ENCODE results near the gene MBD4. TPM values are rescaled to one million over a fixed set of nuclear protein-coding genes. Genes with fewer than 3 reads are reported as not detected.

Gene MBD4
- total RNA-seq, 4 donors from 2014 or later = 15.0 to 34.4 (median 30.4) TPM

- no peak for DNase-seq
- in situ Hi-C loops (cut with MboI; ENCODE audit: low pct_ligation_motif_present in 1 of 4, low pct_unique_long_range_greater_than_20kb in 1 of 4, low sequenced_read_pairs in 3 of 4) (no loop called here), intact Hi-C loops (cut with DNase I; ENCODE audit: low total_unique reads) (no loop called here)
- H3K27ac ChIP-seq = no peak overlapping the region
- no peaks in the 10 kb centered on the region for H3K9me3 ChIP-seq
- TF ChIP-seq POLR2A (IDR thresholded peaks at IDR 0.05) (no peak), POLR2AphosphoS5 (IDR thresholded peaks at IDR 0.05) (no peak), EP300 (IDR thresholded peaks at IDR 0.05; ENCODE audit: low read depth) (no peak), CTCF (IDR thresholded peaks at IDR 0.05) (no peak)
- WGBS, 2 donors (ENCODE audit: low coverage in 1 of 2) = 93% methylated on average over 1 of the region's 1 CpG; no CpG with 5 or more reads in 1 of the 2 donors
- no peaks in the 10 kb centered on the region for H3K36me3 ChIP-seq
- H3K4me1 ChIP-seq = peaks cover 1 to 11% (median 2%) of the 10 kb centered on the region in 4 donors
- no peaks in the 10 kb centered on the region for H3K27me3 ChIP-seq
- no peak overlapping the region for H3K4me3 ChIP-seq
These were observed 16.9 kb downstream of the MBD4 start for GRCh38 chr3:129422897-129423296.

GRCh38 chr3:129421988-129422745 lies 17.6 kb downstream of the MBD4 start:
- Histone ChIP-seq H3K9me3 (no peaks in the 10 kb centered on the region), H3K4me3 (no peak overlapping the region), H3K36me3 (no peaks in the 10 kb centered on the region), H3K27ac (no peak overlapping the region), H3K27me3 (no peaks in the 10 kb centered on the region), H3K4me1 (peaks cover 0 to 7% (median 0%) of the 10 kb centered on the region in 4 donors)
- intact Hi-C loops (cut with DNase I; ENCODE audit: low total_unique reads) = no loop called here
- in situ Hi-C loops (cut with MboI; ENCODE audit: low pct_ligation_motif_present in 1 of 4, low pct_unique_long_range_greater_than_20kb in 1 of 4, low sequenced_read_pairs in 3 of 4) = no loop called here
- DNase-seq = no peak
- 79 to 87% methylated on average over 5 to 6 of the region's 6 CpGs for WGBS, 2 donors (ENCODE audit: low coverage in 1 of 2)
- no peak for TF ChIP-seq POLR2A (IDR thresholded peaks at IDR 0.05)
- no peak for TF ChIP-seq POLR2AphosphoS5 (IDR thresholded peaks at IDR 0.05)
- no peak for TF ChIP-seq CTCF (IDR thresholded peaks at IDR 0.05)
- no peak for TF ChIP-seq EP300 (IDR thresholded peaks at IDR 0.05; ENCODE audit: low read depth)

- H3K4me3 ChIP-seq = no peak overlapping the region
- intact Hi-C loops (cut with DNase I; ENCODE audit: low total_unique reads) = no loop called here
- TF ChIP-seq POLR2A (IDR thresholded peaks at IDR 0.05) = no peak
- TF ChIP-seq CTCF (IDR thresholded peaks at IDR 0.05) = no peak
- no peak for TF ChIP-seq POLR2AphosphoS5 (IDR thresholded peaks at IDR 0.05)
- TF ChIP-seq EP300 (IDR thresholded peaks at IDR 0.05; ENCODE audit: low read depth) = no peak
- H3K4me1 ChIP-seq = peaks cover 0 to 7% (median 0%) of the 10 kb centered on the region in 4 donors
- H3K27ac ChIP-seq = no peak overlapping the region
- in situ Hi-C loops (cut with MboI; ENCODE audit: low pct_ligation_motif_present in 1 of 4, low pct_unique_long_range_greater_than_20kb in 1 of 4, low sequenced_read_pairs in 3 of 4) = no loop called here
- no peaks in the 10 kb centered on the region for H3K9me3 ChIP-seq
- 91 to 97% methylated on average over 6 to 12 of the region's 12 CpGs for WGBS, 2 donors (ENCODE audit: low coverage in 1 of 2)
- H3K27me3 ChIP-seq = no peaks in the 10 kb centered on the region
- H3K36me3 ChIP-seq = no peaks in the 10 kb centered on the region
- DNase-seq = no peak
These were observed 18.4 kb downstream of the MBD4 start for GRCh38 chr3:129421236-129421883.

- TF ChIP-seq CTCF (IDR thresholded peaks at IDR 0.05) (no peak), POLR2AphosphoS5 (IDR thresholded peaks at IDR 0.05) (no peak), EP300 (IDR thresholded peaks at IDR 0.05; ENCODE audit: low read depth) (no peak), POLR2A (IDR thresholded peaks at IDR 0.05) (no peak)
- WGBS, 2 donors (ENCODE audit: low coverage in 1 of 2) = 79 to 93% methylated on average over 2 to 4 of the region's 4 CpGs
- intact Hi-C loops (cut with DNase I; ENCODE audit: low total_unique reads) = no loop called here
- in situ Hi-C loops (cut with MboI; ENCODE audit: low pct_ligation_motif_present in 1 of 4, low pct_unique_long_range_greater_than_20kb in 1 of 4, low sequenced_read_pairs in 3 of 4) = no loop called here
- Histone ChIP-seq H3K4me1 (peaks cover 0 to 7% (median 0%) of the 10 kb centered on the region in 4 donors), H3K27me3 (no peaks in the 10 kb centered on the region), H3K4me3 (no peak overlapping the region), H3K27ac (no peak overlapping the region), H3K9me3 (no peaks in the 10 kb centered on the region), H3K36me3 (no peaks in the 10 kb centered on the region)
- no peak for DNase-seq
These were observed 20.3 kb downstream of the MBD4 start for GRCh38 chr3:129419476-129419875.
